Naive thymus-derived CD4-positive, alpha-beta T cell (primary cell): ENCODE results near the gene MAP1LC3B2. TPM values are rescaled to one million over a fixed set of nuclear protein-coding genes. Genes with fewer than 3 reads are reported as not detected.
A peak's percentile ranks its signal among the peaks of the same experiment; 100 is the strongest.

Source experiments
- ATAC-seq: fragments of 150-1000 bp; cut with Tn5 transposase; 2 replicates; pipeline ENCODE4 v1.10.0; 2021; ENCODE audit warnings: mild to moderate bottlenecking, moderate library complexity
- CTCF ChIA-PET: fragments of 350-600 bp; sonication (Branson Sonifier 250); formaldehyde crosslinking; loops from one replicate; lab custom pipeline; 2021; ENCODE audit warnings: antibody characterized with exemption; lab: Charles Lee
- POLR2A ChIA-PET: fragments of 350-600 bp; sonication (Branson Sonifier 250); formaldehyde crosslinking; loops from one replicate; lab custom pipeline; 2021; ENCODE audit warnings: antibody characterized with exemption, inconsistent platforms; lab: Charles Lee
- DNase-seq, 9 donors: peaks; one replicate each; pipeline versions ENCODE4 v3.0.0 to v3.0.0-alpha.2; 2020 to 2022; ENCODE audit warnings: mixed read lengths in 1 of 9
- H3K27ac ChIP-seq: one replicate; pipeline ENCODE4 v1.7.0; 2013; ENCODE audit warnings: mild to moderate bottlenecking, low read depth, low read length, moderate library complexity
- H3K27me3 ChIP-seq, 2 donors: one replicate each; pipeline ENCODE4 v1.7.0; 2013; ENCODE audit warnings: low read length in 2 of 2, mild to moderate bottlenecking in 2 of 2, moderate library complexity in 2 of 2; ENCODE audit not compliant: control insufficient read depth in 2 of 2, insufficient read depth in 2 of 2
- H3K36me3 ChIP-seq, 3 experiments: 1 replicate in 2 of 3; 2 replicates in 1 of 3; pipeline ENCODE4 v1.7.0; 2013; ENCODE audit warnings: low read length in 3 of 3, mild to moderate bottlenecking in 3 of 3, moderate library complexity in 1 of 3; ENCODE audit not compliant: insufficient read depth in 3 of 3, control insufficient read depth in 2 of 3
- H3K4me1 ChIP-seq, 2 donors: one replicate each; pipeline ENCODE4 v1.7.0; 2013; ENCODE audit warnings: low read length in 2 of 2, mild to moderate bottlenecking in 2 of 2, moderate library complexity in 1 of 2; ENCODE audit not compliant: control insufficient read depth in 2 of 2, insufficient read depth in 2 of 2
- H3K4me3 ChIP-seq: 2 replicates; pipeline ENCODE4 v1.7.0; 2013; ENCODE audit warnings: mild to moderate bottlenecking, low read length
- H3K9me3 ChIP-seq, 3 experiments: 1 replicate in 2 of 3; 2 replicates in 1 of 3; pipeline ENCODE4 v1.7.0; 2013; ENCODE audit warnings: low read length in 3 of 3; ENCODE audit not compliant: control insufficient read depth in 2 of 3
- H3K27ac Mint-ChIP-seq, 9 donors: one replicate each; pipeline ENCODE4 v1.8.0; 2020 to 2022; ENCODE audit warnings: mixed read lengths in 9 of 9, mild to moderate bottlenecking in 8 of 9, moderate library complexity in 5 of 9, inconsistent platforms in 2 of 9
- H3K27me3 Mint-ChIP-seq, 5 donors: one replicate each; pipeline ENCODE4 v1.8.0; 2021 to 2022; ENCODE audit warnings: mixed read lengths in 5 of 5, mild to moderate bottlenecking in 1 of 5
- H3K36me3 Mint-ChIP-seq, 5 donors: one replicate each; pipeline ENCODE4 v1.8.0; 2020 to 2022; ENCODE audit warnings: mixed read lengths in 5 of 5, mild to moderate bottlenecking in 3 of 5, inconsistent platforms in 1 of 5
- H3K4me1 Mint-ChIP-seq, 7 donors: one replicate each; pipeline ENCODE4 v1.8.0; 2020 to 2022; ENCODE audit warnings: mixed read lengths in 7 of 7, mild to moderate bottlenecking in 3 of 7, inconsistent platforms in 1 of 7
- H3K4me3 Mint-ChIP-seq, 10 donors: one replicate each; pipeline ENCODE4 v1.8.0; 2020 to 2022; ENCODE audit warnings: mild to moderate bottlenecking in 10 of 10, mixed read lengths in 10 of 10, moderate library complexity in 6 of 10, inconsistent platforms in 2 of 10
- H3K9me3 Mint-ChIP-seq, 11 donors: one replicate each; pipeline ENCODE4 v1.8.0; 2020 to 2022; ENCODE audit warnings: mixed read lengths in 11 of 11, mild to moderate bottlenecking in 4 of 11, inconsistent platforms in 1 of 11, moderate library complexity in 1 of 11
- intact Hi-C, 2 donors: fragments of 100-400 bp; cut with micrococcal nuclease; formaldehyde crosslinking; loops; one replicate each; pipeline ENCODE4 v1.15.1; 2023
- polyA plus RNA-seq, 2 donors: library from polyadenylated mRNA; unstranded; fragments of 300-500 nt; fragmentation: Illumina TruSeq; gene quantifications; one replicate each; pipeline ENCODE4 v1.2.3, GENCODE V29; 2021
- total RNA-seq, 6 experiments: library from RNA in 5 of 6; stranded (reverse) in 5 of 6; gene quantifications; 1 replicate in 5 of 6; 2 replicates in 1 of 6; pipeline ENCODE4 v1.2.3 and lab custom pipeline; 2021 to 2026

The MAP1LC3B2 gene
- total and polyA plus RNA-seq, 7 experiments from 2014 or later, result 0.48 to 6.6 (median 1.7) TPM

GRCh38 chr12:116601933-116602810 is 43.0 kb downstream of the MAP1LC3B2 start:
- no peaks in the 10 kb centered on the region for H3K9me3 ChIP-seq
- ChIA-PET POLR2A (interaction anchor here (0.6 kb wide), 1 partner anchor 460 kb away, joined by 3 read pairs; no protein-coding TSS in a partner anchor), CTCF (interaction anchor here (0.8 to 1.3 kb wide), 4 partner anchors 43 to 604 kb away, joined by 3 to 5 read pairs (median 4); partner anchors contain the start of gene MAP1LC3B2)
- H3K4me3 ChIP-seq, result no peak overlapping the region
- peaks cover 0 to 2% (median 0%) of the 10 kb centered on the region in 11 donors for H3K9me3 Mint-ChIP-seq
- H3K27ac Mint-ChIP-seq, result peak overlapping the region in 1 of 9 donors; percentile 18
- peaks cover 0 to 2% (median 0%) of the 10 kb centered on the region in 5 donors for H3K36me3 Mint-ChIP-seq
- H3K27ac ChIP-seq, result no peak overlapping the region
- intact Hi-C loops, result loop anchor here in 1 of 2 donors (2.0 to 5.0 kb wide), 2 partner anchors 535 to 585 kb away; no protein-coding TSS in a partner anchor
- ATAC-seq (peak; percentile 27), DNase-seq (no peak)
- no peaks in the 10 kb centered on the region for H3K36me3 ChIP-seq
- peaks cover 0 to 4% of the 10 kb centered on the region in 2 donors for H3K4me1 ChIP-seq
- no peaks in the 10 kb centered on the region for H3K27me3 ChIP-seq
- H3K27me3 Mint-ChIP-seq, result peaks cover 0 to 11% (median 0%) of the 10 kb centered on the region in 5 donors
- peaks cover 0 to 39% (median 13%) of the 10 kb centered on the region in 7 donors for H3K4me1 Mint-ChIP-seq
- H3K4me3 Mint-ChIP-seq, result no peak overlapping the region

GRCh38 chr12:116603546-116604177 is 44.5 kb downstream of the MAP1LC3B2 start:
- Histone ChIP-seq H3K9me3 (no peaks in the 10 kb centered on the region), H3K27ac (no peak overlapping the region), H3K36me3 (no peaks in the 10 kb centered on the region), H3K4me3 (no peak overlapping the region), H3K4me1 (peaks cover 0 to 4% of the 10 kb centered on the region in 2 donors), H3K27me3 (no peaks in the 10 kb centered on the region)
- H3K27me3 Mint-ChIP-seq, result peaks cover 0 to 11% (median 0%) of the 10 kb centered on the region in 5 donors
- H3K4me3 Mint-ChIP-seq, result no peak overlapping the region
- H3K9me3 Mint-ChIP-seq, result peaks cover 0 to 2% (median 0%) of the 10 kb centered on the region in 11 donors
- no peak overlapping the region for H3K27ac Mint-ChIP-seq
- intact Hi-C loops, result loop anchor here in 1 of 2 donors (5.0 kb wide), 1 partner anchor 586 kb away; no protein-coding TSS in a partner anchor
- no peak for DNase-seq
- ATAC-seq, result no peak
- peaks cover 0 to 32% (median 7%) of the 10 kb centered on the region in 7 donors for H3K4me1 Mint-ChIP-seq
- H3K36me3 Mint-ChIP-seq, result peaks cover 0 to 2% (median 0%) of the 10 kb centered on the region in 5 donors
- CTCF ChIA-PET, result no interaction called here
- POLR2A ChIA-PET, result no interaction called here

GRCh38 chr12:116604178-116604895 is 45.2 kb downstream of the MAP1LC3B2 start:
- ATAC-seq (no peak), DNase-seq (no peak)
- Mint-ChIP-seq H3K27me3 (peaks cover 0 to 11% (median 0%) of the 10 kb centered on the region in 5 donors), H3K9me3 (peaks cover 0 to 2% (median 0%) of the 10 kb centered on the region in 11 donors), H3K36me3 (peaks cover 0 to 2% (median 0%) of the 10 kb centered on the region in 5 donors), H3K27ac (no peak overlapping the region), H3K4me1 (peaks cover 0 to 25% (median 4%) of the 10 kb centered on the region in 7 donors), H3K4me3 (no peak overlapping the region)
- CTCF ChIA-PET, result no interaction called here
- no peaks in the 10 kb centered on the region for H3K9me3 ChIP-seq
- no peaks in the 10 kb centered on the region for H3K27me3 ChIP-seq
- peaks cover 0 to 4% of the 10 kb centered on the region in 2 donors for H3K4me1 ChIP-seq
- no peak overlapping the region for H3K4me3 ChIP-seq
- POLR2A ChIA-PET, result no interaction called here
- H3K27ac ChIP-seq, result no peak overlapping the region
- intact Hi-C loops, result loop anchor here in 1 of 2 donors (5.0 kb wide), 1 partner anchor 587 kb away; no protein-coding TSS in a partner anchor
- H3K36me3 ChIP-seq, result no peaks in the 10 kb centered on the region

GRCh38 chr12:116604951-116605641 is 45.9 kb downstream of the MAP1LC3B2 start:
- no peak overlapping the region for H3K27ac ChIP-seq
- CTCF ChIA-PET, result interaction anchor here (0.6 to 0.9 kb wide), 2 partner anchors 210 to 607 kb away, joined by 3 to 4 read pairs; no protein-coding TSS in a partner anchor
- POLR2A ChIA-PET, result no interaction called here
- peak; percentile 42 for ATAC-seq
- H3K36me3 ChIP-seq, result no peaks in the 10 kb centered on the region
- intact Hi-C loops, result loop anchor here in 1 of 2 donors (5.0 kb wide), 1 partner anchor 588 kb away; no protein-coding TSS in a partner anchor
- no peaks in the 10 kb centered on the region for H3K4me1 ChIP-seq
- no peak overlapping the region for H3K4me3 ChIP-seq
- Mint-ChIP-seq H3K4me3 (no peak overlapping the region), H3K9me3 (peaks cover 0 to 2% (median 0%) of the 10 kb centered on the region in 11 donors), H3K27ac (peak overlapping the region in 2 of 9 donors; percentile 34 to 54), H3K4me1 (peaks cover 0 to 21% (median 0%) of the 10 kb centered on the region in 7 donors), H3K27me3 (peaks cover 0 to 11% (median 0%) of the 10 kb centered on the region in 5 donors), H3K36me3 (peaks cover 0 to 2% (median 0%) of the 10 kb centered on the region in 5 donors)
- no peaks in the 10 kb centered on the region for H3K9me3 ChIP-seq
- no peaks in the 10 kb centered on the region for H3K27me3 ChIP-seq
- no peak for DNase-seq

GRCh38 chr12:116606397-116606796 is 47.2 kb downstream of the MAP1LC3B2 start:
- Histone ChIP-seq H3K4me1 (no peaks in the 10 kb centered on the region), H3K9me3 (no peaks in the 10 kb centered on the region), H3K36me3 (no peaks in the 10 kb centered on the region), H3K27ac (no peak overlapping the region), H3K27me3 (no peaks in the 10 kb centered on the region), H3K4me3 (no peak overlapping the region)
- peaks cover 0 to 2% (median 0%) of the 10 kb centered on the region in 11 donors for H3K9me3 Mint-ChIP-seq
- CTCF ChIA-PET, result interaction anchor here (0.6 to 1.2 kb wide), 3 partner anchors 179 to 608 kb away, joined by 3 to 4 read pairs (median 4); no protein-coding TSS in a partner anchor
- ATAC-seq (no peak), DNase-seq (no peak)
- peaks cover 0 to 11% (median 0%) of the 10 kb centered on the region in 5 donors for H3K27me3 Mint-ChIP-seq
- POLR2A ChIA-PET, result interaction anchor here (0.7 kb wide), 1 partner anchor 539 kb away, joined by 4 read pairs; no protein-coding TSS in a partner anchor
- intact Hi-C loops, result no loop called here
- H3K36me3 Mint-ChIP-seq, result peaks cover 0 to 2% (median 0%) of the 10 kb centered on the region in 5 donors
- peaks cover 0 to 21% (median 0%) of the 10 kb centered on the region in 7 donors for H3K4me1 Mint-ChIP-seq
- no peak overlapping the region for H3K4me3 Mint-ChIP-seq
- H3K27ac Mint-ChIP-seq, result no peak overlapping the region
